ENCODE results near the gene RNF40. TPM values are rescaled to one million over a fixed set of nuclear protein-coding genes. Genes with fewer than 3 reads are reported as not detected.
"Not testable (repeated sequence)": the region's sequence is repeated elsewhere in the genome, so short reads cannot be mapped to it uniquely, and the experiment has no call there.

The RNF40 gene
- total RNA-seq, 1 experiment from 2014 or later = 57.9 TPM

DNA sequence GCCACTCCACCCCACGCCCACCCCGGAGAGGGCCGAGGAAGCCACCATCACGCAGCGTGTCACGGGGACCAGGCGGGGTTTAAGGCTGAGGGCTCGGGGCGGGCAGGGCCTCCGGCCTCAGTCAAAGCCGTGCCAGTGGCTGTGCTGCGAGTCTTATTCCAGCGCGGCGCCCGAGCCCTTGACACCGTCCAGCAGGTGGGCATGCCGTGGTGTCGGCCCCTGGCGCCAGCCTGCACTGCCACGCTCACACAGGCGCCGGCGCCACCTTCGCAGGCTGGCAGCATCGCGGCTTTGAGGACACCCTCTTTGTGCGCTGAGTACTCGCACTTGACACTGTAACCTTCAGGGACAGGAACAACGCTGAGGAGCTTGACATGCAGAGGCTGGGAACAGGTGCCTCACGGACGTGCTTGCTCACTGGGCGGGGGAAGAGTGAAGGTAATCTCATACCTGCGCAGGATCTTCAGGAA is 58.9 kb downstream of the RNF40 start:
- Histone ChIP-seq H3K9me2 (replicated peaks; ENCODE audit: insufficient read depth, low read length) (no peaks in the 10 kb centered on the region), H3K9ac (ENCODE audit: low read length) (no peak overlapping the region), H3K27me3 (ENCODE audit: low read length) (no peaks in the 10 kb centered on the region), H3K36me3 (ENCODE audit: insufficient read depth, low read length) (no peaks in the 10 kb centered on the region), H3K4me2 (ENCODE audit: low read depth, low read length, poor library complexity, severe bottlenecking) (no peak overlapping the region), H3K9me3 (ENCODE audit: low read length) (no peaks in the 10 kb centered on the region), H2AFZ (ENCODE audit: low read length) (no peak overlapping the region), H3K27ac (ENCODE audit: low read length) (no peak overlapping the region), H3K4me1 (ENCODE audit: low read length) (no peaks in the 10 kb centered on the region), H3K79me2 (ENCODE audit: low read length) (no peaks in the 10 kb centered on the region), H3K4me3 (ENCODE audit: low read length) (no peak overlapping the region), H4K20me1 (ENCODE audit: insufficient read depth, low read depth, low read length) (no peaks in the 10 kb centered on the region)
- DNase-seq = no peak

DNA sequence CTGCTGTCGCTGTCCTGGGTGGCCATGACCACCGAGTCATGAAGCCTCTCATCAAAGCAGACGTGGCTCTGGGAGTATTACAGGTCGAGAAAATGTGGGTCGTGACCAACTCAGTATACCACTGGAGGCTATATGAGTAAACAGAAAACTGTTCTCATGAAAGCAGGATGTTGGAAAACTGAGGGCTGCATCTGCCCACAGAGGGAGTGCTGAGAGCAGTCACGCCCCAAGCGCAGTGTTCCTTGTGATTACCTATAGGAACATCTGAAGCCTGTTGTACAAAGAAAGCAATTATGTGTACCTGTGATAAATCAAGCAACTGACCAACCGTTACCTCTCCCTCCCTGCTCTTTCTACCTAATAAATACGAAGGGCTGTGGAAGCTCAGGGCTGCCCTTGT is 59.3 kb downstream of the RNF40 start:
- H3K79me2 ChIP-seq (ENCODE audit: low read length); H3K4me1 ChIP-seq (ENCODE audit: low read length); H3K9ac ChIP-seq (ENCODE audit: low read length); H3K36me3 ChIP-seq (ENCODE audit: insufficient read depth, low read length); H3K4me3 ChIP-seq (ENCODE audit: low read length); H3K27me3 ChIP-seq (ENCODE audit: low read length); H3K9me2 ChIP-seq (replicated peaks; ENCODE audit: insufficient read depth, low read length); DNase-seq; H4K20me1 ChIP-seq (ENCODE audit: insufficient read depth, low read depth, low read length); H3K9me3 ChIP-seq (ENCODE audit: low read length); H2AFZ ChIP-seq (ENCODE audit: low read length); H3K4me2 ChIP-seq (ENCODE audit: low read depth, low read length, poor library complexity, severe bottlenecking); H3K27ac ChIP-seq (ENCODE audit: low read length): not testable (repeated sequence)

DNA sequence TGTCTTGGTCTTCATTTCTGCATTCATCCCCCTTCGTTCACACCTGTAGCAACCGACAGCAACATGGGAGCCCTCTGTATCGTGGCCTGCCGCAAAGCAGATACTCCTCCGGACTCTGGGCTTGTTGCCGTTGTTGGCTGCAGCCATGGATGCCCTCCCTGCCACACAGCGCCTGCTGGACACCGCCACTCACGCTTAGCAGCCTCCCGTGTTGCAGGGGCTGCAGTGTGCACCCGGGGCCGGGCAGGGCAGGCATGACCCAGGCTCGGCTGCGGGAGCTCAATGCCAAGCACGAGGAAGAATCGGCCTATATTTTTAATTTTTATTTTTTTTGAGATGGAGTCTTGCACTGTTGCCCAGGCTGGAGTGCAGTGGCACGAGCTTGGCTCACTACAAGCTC is 59.8 kb downstream of the RNF40 start:
- DNase-seq = no peak
- H3K79me2 ChIP-seq (ENCODE audit: low read length) = no peaks in the 10 kb centered on the region
- H3K27me3 ChIP-seq (ENCODE audit: low read length) = no peaks in the 10 kb centered on the region
- no peaks in the 10 kb centered on the region for H3K9me2 ChIP-seq (replicated peaks; ENCODE audit: insufficient read depth, low read length)
- no peak overlapping the region for H3K9ac ChIP-seq (ENCODE audit: low read length)
- no peak overlapping the region for H2AFZ ChIP-seq (ENCODE audit: low read length)
- no peak overlapping the region for H3K4me2 ChIP-seq (ENCODE audit: low read depth, low read length, poor library complexity, severe bottlenecking)
- H3K9me3 ChIP-seq (ENCODE audit: low read length) = no peaks in the 10 kb centered on the region
- no peaks in the 10 kb centered on the region for H3K4me1 ChIP-seq (ENCODE audit: low read length)
- no peak overlapping the region for H3K27ac ChIP-seq (ENCODE audit: low read length)
- H3K36me3 ChIP-seq (ENCODE audit: insufficient read depth, low read length) = no peaks in the 10 kb centered on the region
- no peaks in the 10 kb centered on the region for H4K20me1 ChIP-seq (ENCODE audit: insufficient read depth, low read depth, low read length)
- H3K4me3 ChIP-seq (ENCODE audit: low read length) = no peak overlapping the region

Small RNA genes within 50 kb of the gene (small RNA-seq; reads per million reads assigned to genes)
- gene RF00017 = not detected

Other genes starting within 250 kb of the RNF40 start
- gene ZNF768, start 235.8 kb upstream of the RNF40 start, total RNA-seq (2014; rRNA removed; shearing (Covaris generic); ENCODE audit: low replicate concordance) = 59.4 and 107 TPM in 2 replicates
- gene ZNF747, start 227.5 kb upstream of the RNF40 start, total RNA-seq (2014; rRNA removed; shearing (Covaris generic); ENCODE audit: low replicate concordance) = 9.8 and 16.9 TPM in 2 replicates
- 7.0 and 15.8 TPM in 2 replicates for gene ZNF764, start 203.9 kb upstream of the RNF40 start, total RNA-seq (2014; rRNA removed; shearing (Covaris generic); ENCODE audit: low replicate concordance)
- gene ZNF688, start 190.6 kb upstream of the RNF40 start, total RNA-seq (2014; rRNA removed; shearing (Covaris generic); ENCODE audit: low replicate concordance) = 18.0 and 24.9 TPM in 2 replicates
- gene ZNF785, start 176.6 kb upstream of the RNF40 start, total RNA-seq (2014; rRNA removed; shearing (Covaris generic); ENCODE audit: low replicate concordance) = 14.9 and 20.8 TPM in 2 replicates
- 6.9 and 7.5 TPM in 2 replicates for gene ZNF689, start 151.9 kb upstream of the RNF40 start, total RNA-seq (2014; rRNA removed; shearing (Covaris generic); ENCODE audit: low replicate concordance)
- gene PRR14, start 111.4 kb upstream of the RNF40 start, total RNA-seq (2014; rRNA removed; shearing (Covaris generic); ENCODE audit: low replicate concordance) = 17.4 and 42.0 TPM in 2 replicates
- 32.9 and 36.1 TPM in 2 replicates for gene FBRS, start 103.9 kb upstream of the RNF40 start, total RNA-seq (2014; rRNA removed; shearing (Covaris generic); ENCODE audit: low replicate concordance)
- 13.2 and 21.2 TPM in 2 replicates for gene SRCAP, start 63.2 kb upstream of the RNF40 start, total RNA-seq (2014; rRNA removed; shearing (Covaris generic); ENCODE audit: low replicate concordance)
- gene PHKG2, start 13.9 kb upstream of the RNF40 start, total RNA-seq (2014; rRNA removed; shearing (Covaris generic); ENCODE audit: low replicate concordance) = 32.3 and 35.5 TPM in 2 replicates
- 8.9 and 15.0 TPM in 2 replicates for gene CFAP119, start 260 bp upstream of the RNF40 start, total RNA-seq (2014; rRNA removed; shearing (Covaris generic); ENCODE audit: low replicate concordance)
- 4.8 and 6.3 TPM in 2 replicates for gene ZNF629, start 24.9 kb downstream of the RNF40 start, total RNA-seq (2014; rRNA removed; shearing (Covaris generic); ENCODE audit: low replicate concordance)
- 27.4 and 59.7 TPM in 2 replicates for gene BCL7C, start 131.8 kb downstream of the RNF40 start, total RNA-seq (2014; rRNA removed; shearing (Covaris generic); ENCODE audit: low replicate concordance)
- 0.94 and 1.1 TPM in 2 replicates for gene CTF1, start 134.3 kb downstream of the RNF40 start, total RNA-seq (2014; rRNA removed; shearing (Covaris generic); ENCODE audit: low replicate concordance)
- 24.5 and 59.5 TPM in 2 replicates for gene FBXL19, start 161.2 kb downstream of the RNF40 start, total RNA-seq (2014; rRNA removed; shearing (Covaris generic); ENCODE audit: low replicate concordance)
- gene ORAI3, start 186.7 kb downstream of the RNF40 start, total RNA-seq (2014; rRNA removed; shearing (Covaris generic); ENCODE audit: low replicate concordance) = 34.0 and 60.7 TPM in 2 replicates
- 3.8 and 4.3 TPM in 2 replicates for gene SETD1A, start 195.4 kb downstream of the RNF40 start, total RNA-seq (2014; rRNA removed; shearing (Covaris generic); ENCODE audit: low replicate concordance)
- 0.65 and 2.7 TPM in 2 replicates for gene HSD3B7, start 222.9 kb downstream of the RNF40 start, total RNA-seq (2014; rRNA removed; shearing (Covaris generic); ENCODE audit: low replicate concordance)
- gene STX1B, start 248.3 kb downstream of the RNF40 start, total RNA-seq (2014; rRNA removed; shearing (Covaris generic); ENCODE audit: low replicate concordance) = 0.07 and 0.11 TPM in 2 replicates